HG03139 (cell line): Measurements from ENCODE around the gene PHLDB2.

ENCODE experiments used
- ATAC-seq: cut with Tn5 transposase; IDR thresholded peaks from one replicate; pipeline ENCODE4 v1.9.1; 2021; ENCODE audit not compliant: unreplicated experiment

Gene PHLDB2

DNA sequence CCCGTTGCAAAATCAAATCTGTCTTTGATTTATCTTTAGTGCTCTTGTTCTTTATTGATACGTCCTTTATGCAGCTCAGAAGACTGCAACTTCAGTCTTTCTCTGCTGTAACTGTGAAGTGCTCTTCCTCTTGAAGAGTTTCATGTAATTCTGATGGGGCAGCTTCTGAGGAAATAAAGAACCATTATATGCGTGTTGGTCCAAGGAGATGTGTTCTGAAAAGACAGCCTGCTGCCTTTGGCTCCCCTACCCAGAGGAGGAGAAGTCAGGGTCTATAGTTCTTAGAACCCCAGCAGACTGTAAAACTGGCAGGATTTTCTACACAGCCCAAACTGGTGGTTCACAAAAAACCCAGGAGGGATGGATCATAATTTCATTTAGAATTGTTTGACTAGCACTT lies 97.4 kb downstream of the PHLDB2 start:
- ATAC-seq: no peak

DNA sequence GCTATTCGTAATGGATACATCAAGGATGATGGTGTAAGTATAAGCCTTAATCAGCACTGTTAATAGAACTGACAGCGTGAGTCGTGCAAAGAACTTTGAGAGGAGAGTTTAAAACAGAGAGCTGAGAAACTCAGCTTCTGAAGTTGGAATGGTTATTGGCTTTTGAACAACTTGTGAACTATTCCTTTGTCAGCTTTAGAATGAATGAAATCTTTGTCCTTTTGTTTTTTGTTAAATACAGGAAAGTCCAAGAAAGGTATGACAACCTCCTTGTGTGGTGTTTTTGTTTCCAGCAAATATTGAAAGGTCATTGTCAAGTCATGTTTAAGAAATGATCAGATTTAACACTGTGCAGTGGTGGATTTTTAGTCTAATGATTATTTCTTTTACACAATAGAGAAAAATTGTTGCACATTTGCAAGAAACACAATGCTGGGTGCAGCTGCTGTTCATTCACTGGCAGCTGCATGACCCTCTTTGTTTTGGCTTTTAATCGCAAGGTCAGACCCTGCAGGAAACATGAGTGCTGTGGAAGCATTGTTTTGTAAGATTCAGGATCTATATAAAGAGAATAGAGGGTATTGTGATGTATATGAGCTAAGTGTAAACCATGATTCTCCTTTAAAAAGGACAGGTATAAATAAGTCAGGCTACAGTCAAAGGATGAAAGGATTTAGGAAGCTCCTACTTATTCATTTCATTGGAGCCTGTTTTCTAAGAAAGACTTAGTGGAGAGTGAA lies 98.1 kb downstream of the PHLDB2 start:
- no peak for ATAC-seq

DNA sequence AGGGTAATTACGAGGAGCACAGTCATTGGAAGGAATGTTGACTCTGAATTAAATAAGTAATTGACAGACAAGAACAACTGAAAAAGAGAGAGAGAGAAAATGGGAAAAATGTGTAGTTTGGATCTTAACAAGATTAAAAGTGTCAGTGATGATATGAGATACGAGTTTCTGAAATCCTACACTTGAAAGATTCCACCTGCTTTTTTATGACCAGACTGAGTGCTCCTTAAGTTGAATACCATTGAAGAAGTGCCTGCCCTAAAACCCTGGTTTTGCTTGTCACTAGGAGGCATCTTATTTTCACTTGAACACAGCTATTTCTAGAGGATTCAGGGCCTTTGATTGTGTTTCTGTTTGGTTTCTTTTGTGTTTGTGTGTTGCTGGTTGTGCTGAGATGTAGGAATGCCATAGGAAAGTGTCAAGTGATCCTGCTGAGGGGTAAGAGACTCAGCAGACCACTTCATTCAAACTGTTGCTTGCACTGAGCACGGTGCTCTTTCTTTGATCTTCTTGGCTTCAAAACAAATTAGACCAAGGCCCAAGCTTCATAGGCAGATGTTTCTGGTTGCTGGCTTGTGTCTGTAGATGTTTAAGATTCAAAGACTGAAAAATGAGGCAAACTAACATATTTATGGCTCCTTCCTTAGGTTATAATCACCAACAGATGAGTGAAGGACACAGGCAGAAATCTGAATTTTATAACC lies 102.5 kb downstream of the PHLDB2 start:
- ATAC-seq: no peak

DNA sequence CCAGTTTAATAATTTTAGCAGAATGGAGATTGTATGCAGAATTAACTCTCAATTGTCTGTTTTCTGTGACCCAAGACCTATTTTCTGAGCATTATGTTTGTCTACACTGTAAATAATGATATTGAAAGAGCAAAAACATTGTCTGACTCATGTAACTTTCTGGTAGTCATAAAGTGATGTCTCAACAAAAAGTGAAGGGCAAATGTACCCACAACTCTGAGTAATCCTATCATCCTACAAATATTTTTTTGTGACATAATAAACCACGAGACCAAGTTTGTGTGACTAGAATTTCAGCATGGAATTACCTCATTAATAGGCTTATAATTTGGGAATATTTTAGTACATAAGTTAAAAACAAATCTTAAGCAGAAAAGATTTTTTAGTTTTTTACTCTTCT lies 104.4 kb downstream of the PHLDB2 start:
- no peak for ATAC-seq

DNA sequence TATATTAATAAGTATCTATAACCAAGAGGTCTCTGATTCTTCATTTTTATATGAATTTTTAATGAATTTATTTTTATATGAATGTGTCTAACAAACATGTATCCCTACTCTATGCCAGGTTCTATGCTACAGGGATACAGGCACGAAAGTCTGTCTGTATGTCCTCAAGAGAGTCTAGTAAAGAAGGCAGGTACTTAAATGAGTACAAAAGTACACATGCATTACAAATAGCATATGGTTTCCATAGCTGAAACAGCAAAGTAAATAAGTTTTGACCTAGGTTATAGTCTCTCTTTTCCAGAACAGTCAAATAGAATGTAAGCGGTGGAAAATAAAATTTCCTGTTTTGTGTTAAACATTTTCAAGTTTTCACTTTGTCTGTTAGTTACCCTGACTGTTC lies 106.4 kb downstream of the PHLDB2 start:
- no peak for ATAC-seq

DNA sequence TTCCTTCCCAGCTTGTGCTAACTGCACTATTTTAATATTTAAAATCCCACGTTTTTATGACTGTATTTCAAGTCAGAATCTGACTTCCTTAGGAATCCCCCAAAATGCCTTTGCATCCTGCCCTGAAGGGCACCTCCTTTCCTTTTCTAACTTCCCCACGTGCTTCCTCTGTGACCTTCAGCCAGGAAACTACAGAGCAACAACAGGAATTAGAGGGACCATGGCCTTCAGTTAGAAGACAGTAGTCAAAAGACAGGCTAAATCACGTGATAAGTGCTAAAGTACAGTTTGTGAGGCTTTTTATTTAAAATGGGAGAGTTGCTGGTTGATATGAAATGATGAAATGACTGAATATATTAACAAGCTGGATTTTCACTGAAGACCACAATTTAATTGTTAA lies 108.0 kb downstream of the PHLDB2 start:
- ATAC-seq: no peak

DNA sequence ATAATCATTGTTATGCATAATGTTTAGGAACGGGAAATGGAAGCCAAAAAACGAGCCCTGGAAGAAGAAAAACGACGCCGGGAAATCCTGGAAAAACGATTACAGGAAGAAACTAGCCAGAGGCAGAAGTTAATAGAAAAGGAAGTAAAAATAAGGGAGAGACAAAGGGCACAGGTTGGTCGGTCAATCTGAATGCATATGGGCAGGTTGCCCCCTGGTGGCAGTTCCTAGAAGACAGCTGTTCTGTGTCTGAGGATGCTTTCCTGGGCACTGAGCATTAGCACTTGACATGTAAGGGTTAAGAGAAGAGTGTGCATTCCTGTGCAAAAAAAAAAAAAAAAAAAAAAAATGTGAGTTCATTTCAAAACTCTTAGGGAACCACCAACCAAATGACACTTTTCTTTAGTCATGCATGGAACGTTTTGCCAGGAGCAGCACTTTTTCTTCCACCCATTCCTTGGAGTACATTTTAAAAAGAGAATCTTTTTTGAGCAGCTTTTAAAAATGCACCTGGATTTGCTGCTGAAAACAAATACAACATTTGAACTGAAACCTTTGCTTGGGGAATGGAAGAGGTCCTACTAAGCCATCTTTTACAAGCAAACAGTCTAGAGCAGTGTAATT lies 108.7 kb downstream of the PHLDB2 start:
- ATAC-seq: peak; percentile 90

DNA sequence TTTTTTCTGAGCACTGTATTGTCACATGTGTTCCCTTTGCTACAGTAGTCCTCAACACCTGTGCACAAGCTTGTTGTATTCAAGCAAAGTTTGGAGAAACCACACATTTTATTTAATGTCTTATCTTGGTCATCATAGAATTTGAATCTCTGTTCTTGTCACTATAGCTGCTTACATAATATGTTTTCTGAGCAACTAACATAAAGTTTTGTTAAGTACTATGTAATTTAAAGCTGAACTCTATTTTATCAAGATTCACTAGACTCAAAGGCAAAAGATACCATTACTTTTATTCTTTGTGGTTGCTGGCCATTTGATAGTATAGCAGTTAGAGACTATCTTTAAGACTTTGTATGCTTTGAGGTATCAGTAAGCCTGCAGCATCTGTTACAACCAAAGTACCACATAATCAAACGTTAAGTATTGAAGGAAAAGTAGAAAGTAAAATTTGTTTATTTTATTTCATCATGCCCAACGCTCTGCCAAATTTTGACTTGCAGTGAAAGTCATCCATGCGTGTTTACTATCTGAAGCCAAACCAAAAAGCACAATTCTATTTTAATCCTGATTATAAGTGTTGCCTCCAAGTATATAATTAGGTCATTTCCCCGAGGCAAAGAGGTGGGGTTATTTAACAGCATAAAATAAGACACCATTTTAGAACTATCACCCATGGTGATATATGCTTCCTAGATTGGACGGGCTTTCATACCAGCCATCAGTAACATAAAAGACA lies 109.4 kb downstream of the PHLDB2 start:
- no peak for ATAC-seq

DNA sequence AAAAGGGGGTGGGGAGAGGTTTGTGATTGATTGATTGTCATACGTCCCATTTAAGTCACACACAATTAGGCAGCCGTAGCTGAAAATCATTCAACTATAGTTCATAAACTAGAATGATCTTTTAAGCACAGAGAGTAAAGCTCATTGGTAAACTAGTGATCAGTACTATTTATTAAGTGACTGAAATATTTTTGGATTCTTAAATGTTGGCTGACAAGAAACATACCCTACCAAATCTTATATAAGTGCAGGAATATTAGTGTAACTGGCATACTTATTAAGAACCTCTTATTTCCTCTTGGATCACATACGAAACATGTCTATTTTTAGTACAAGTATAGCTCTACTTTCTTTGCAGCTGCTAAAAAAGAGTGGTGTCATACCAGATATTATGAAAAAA lies 111.3 kb downstream of the PHLDB2 start:
- no peak for ATAC-seq

DNA sequence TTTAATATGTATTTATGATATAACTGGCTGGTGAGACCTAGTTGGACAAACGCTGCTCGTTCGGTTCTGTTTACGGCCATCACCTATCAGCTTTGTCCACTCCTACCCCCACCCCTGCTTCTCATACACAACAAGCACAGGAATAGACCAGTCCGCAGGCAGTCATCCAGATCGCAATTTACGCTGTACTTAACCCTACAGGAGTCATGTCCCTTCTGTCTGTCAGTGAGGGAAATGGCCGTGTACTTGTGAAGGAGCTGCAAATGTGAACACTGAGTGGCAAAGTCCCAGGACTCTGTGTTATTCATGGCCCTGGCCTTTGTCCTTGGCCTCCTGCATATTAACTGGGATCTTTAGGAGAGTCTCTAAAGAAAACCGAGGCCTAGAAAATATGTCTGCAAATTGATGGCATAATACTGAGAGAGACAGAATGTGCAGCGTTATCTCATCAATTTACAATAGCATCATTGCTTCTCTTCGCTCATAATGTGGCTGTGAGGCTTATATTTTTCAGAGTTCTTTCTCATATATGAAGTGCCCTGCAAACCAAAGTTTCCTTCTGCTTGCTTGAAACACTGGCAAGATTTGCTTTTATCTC lies 112.6 kb downstream of the PHLDB2 start:
- ATAC-seq: no peak

DNA sequence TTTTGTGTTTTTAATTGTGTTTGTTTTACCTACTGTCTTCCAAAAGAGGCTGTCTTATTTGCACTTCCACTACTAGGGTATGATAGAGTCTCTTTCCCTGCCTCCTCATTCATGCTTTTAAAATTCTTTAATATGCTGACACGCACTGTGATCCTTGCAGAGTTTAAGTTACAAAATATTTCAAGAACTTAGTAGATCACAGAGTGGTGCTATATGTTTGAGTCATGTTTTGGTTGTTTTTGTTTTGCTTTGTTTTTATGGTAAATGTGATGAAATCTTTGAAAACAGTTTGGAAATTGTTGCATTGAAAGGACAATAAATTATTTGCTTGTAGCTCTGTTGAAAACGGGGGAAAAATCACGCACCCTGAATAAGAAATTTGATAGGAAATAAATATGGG lies 113.8 kb downstream of the PHLDB2 start:
- ATAC-seq: no peak

DNA sequence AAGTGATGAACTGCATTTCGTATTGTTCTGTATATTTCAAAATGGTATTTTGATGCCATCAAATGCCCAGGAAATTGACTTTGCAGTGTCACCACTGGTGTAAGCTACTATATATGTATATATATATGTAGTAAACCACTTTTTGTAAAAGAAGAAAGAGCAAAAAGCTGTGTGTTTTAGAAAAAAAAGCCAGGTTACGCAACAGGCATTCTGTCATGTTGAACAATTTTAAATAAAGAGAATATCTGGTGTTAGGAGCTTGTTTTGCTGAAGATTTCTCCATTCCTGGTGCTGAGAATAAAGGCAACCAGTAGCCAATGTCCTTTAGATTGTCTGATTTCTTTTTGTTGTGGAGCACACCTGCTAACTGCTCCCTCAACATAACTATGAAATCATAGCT lies 116.1 kb downstream of the PHLDB2 start:
- no peak for ATAC-seq

DNA sequence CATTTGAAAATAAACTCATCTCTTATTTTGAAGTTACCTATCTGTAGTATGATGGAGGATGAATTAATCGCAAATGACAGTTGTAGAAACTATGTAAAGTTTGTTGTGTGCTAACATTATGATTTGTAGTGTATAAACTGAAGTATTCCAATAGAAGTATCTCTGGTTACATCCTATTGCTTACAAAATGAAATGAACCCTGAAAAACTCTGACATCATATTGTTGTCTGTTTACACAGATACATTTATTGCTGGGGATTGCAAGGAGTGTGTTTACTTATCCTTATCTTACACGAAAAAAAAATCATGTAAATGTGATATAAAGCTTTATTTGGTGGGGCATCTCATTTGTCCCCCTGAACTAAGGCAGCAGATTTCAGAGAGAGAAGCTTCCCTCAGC lies 117.2 kb downstream of the PHLDB2 start:
- no peak for ATAC-seq

DNA sequence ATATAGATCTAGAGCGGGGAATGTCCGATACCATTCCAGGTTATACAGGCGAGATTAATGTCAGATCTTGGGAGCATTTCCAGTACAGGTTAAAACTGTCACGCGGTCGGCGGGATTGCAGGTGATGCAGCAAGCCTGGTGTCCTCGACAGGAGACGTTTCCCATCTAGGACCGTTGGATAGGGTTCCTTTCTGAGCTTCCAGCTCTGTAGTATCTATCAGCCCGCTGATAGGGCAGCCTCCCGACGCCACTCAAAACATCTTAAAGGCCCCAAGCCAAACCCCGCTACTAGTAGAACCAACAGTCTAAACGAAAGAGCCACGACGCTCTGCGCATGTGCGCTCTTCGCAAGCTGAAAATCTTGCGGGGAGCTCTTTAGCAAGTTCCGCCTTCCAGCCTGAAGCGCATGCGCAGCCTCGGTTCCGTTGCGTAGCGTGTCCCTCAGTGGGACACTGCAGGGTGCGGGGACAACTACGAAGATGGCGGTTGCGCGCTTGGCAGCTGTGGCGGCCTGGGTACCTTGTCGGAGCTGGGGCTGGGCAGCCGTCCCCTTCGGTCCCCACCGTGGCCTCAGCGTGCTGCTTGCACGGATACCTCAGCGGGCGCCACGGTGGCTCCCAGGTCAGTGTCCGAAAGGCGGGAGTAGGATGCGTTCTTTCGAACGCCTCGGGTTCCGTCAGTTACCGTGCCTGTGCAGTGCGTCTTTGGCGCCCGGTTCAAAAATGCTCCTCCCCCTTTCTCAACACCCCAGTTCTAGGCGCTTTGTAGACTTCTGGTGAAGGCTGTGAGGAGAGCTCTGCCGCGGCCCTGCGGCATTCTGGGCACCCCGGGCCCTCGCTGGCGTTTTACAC lies 119.7 kb downstream of the PHLDB2 start, which contains the start of gene ABHD10:
TSS of gene ABHD10 (plus strand) at position 444 of the 851 bp plus-strand sequence. CDS start at position 480, 36 bp downstream.
- peak; percentile 92 for ATAC-seq

DNA sequence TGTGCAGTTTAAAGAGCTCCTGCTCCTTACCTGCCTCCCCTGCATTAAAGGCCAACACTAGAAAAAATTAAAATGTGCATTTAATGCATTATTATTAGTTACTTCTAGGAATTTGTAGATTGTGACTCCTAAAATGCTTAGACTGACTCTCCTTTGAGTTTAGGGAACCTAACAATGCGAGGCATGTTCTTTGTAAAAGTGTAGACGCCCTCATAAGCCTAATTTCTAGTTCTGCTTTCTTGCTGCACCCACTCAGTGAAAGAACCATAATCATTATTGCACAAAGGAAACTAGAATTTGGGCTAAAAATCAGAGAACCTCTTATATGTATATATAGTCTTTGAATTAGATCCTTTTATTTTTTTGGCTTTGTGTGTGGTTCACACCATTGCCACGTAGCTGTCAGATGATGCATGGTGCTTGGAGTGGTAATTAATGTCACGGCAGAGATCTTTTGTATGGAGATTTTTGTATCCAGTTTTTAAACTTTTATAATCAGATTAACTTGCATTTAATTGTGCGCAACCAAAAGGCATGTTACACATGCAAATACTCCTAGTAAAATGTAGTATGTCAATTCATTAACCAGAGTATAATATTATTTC lies 120.5 kb downstream of the PHLDB2 start:
- ATAC-seq: peak; percentile 30

DNA sequence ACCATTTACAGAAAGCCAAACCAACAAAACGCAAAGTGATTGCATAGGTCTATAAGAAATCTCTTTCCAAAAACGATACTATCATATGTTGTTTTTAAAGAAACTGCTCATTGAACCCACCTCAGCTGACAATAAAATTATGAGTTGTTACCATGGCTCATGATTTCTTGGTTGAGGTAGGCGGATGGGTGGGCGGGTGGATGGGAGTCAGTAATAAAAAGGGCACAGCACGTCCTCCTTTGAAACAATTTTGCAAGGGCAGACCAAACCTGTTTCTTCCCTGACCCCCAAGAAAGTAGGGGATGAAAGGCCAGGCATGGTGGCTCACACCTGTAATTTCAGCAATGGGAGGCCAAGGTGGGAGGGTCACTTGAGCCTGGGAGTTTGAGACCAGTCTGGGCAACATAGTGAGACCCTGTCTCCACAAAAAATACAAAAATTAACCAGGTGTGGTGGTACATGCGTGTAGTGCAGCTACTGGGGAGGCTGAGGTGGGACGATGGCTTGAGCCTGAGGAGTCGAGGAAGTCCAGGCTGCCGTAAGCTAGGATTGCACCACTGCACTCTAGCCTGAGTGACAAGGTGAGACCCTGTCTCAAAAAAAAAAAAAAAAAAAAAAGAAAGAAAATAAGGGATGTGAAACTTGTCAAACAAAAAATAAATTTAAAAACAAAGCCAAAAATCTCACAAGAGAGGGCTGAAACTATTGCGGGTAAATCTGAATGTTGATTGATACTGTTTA lies 121.8 kb downstream of the PHLDB2 start:
- ATAC-seq: no peak

DNA sequence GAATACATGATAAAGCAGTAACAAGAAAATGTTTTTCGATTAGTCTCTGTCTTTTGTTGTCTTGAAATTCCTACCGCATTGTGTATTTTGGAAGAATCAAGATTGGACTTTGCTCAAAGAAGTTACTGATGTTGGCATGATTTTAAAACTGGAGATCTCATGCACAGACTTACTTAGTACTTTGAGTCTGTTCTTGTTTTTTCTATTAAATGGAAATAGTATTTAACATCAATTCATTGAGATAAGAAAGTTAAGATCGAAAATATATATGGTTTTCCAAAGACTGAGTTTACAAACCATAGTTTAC lies 122.3 kb downstream of the PHLDB2 start:
- no peak for ATAC-seq

DNA sequence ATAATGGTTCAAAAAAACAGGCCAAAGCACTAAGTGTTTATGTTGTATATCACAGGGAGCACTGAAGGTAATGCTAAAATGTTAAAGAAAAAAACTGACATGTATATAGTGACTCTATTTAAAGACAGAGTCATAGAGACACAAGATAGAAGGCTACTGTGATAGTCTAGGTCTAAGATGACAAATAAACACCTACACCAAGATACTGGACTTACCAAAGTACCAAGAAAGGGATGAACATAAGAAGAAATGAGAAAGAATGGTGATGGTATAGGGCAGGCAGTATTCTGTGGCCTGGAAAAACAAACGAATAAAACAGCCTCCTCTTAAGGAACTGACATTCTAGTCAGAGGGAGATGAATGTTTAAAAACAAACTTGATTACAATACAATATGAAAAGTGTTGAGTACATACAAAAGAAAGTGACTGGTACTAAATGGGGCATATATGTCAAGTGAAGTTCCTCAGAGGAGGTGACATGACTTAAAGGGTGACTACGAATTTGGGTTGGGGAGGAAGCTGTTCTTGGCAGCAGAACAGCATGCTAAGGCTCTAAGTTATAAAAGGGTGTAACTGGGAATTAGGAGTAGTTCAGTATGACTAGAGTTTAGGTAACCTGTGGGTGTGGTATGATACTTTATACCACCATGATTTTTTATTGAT lies 125.7 kb downstream of the PHLDB2 start:
- no peak for ATAC-seq

DNA sequence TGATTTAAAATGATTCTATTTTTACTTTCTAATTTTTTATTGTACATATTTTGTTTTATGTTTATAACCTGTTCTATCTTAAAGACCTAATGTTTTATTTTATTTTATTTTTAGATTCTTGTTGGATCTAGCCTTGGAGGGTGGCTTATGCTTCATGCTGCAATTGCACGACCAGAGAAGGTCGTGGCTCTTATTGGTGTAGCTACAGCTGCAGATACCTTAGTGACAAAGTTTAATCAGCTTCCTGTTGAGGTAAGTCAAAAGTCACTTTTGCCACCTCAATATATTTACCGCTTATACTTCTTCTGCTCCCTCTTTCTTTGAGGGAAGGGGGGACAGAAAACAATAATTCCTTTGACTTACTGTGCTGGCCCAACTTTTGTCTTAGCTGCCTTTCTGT lies 127.7 kb downstream of the PHLDB2 start:
- ATAC-seq: no peak
